Measurements from ENCODE around the gene ANKRD55.
"Not testable (repeated sequence)": the region's sequence is repeated elsewhere in the genome, so short reads cannot be mapped to it uniquely, and the experiment has no call there.

The ANKRD55 gene
- 0.53 to 12.6 (median 12.2) reads per million in 3 experiments for total RNA-seq

- no peak for DNase-seq
Observed at GRCh38 chr5:56233230-56233629, at the start of gene ANKRD55. TSS of gene ANKRD55 (minus strand) at chr5:56233330. CDS start at chr5:56232913, 417 bp downstream.

- no peak for DNase-seq
Observed at GRCh38 chr5:56282216-56282615, 49.1 kb upstream of the ANKRD55 start.

- no peak for DNase-seq
Observed at GRCh38 chr5:56281489-56282165, 48.5 kb upstream of the ANKRD55 start.

GRCh38 chr5:56279979-56280378, 46.8 kb upstream of the ANKRD55 start:
- no peak for DNase-seq

- DNase-seq = no peak
Observed at GRCh38 chr5:56279291-56279690, 46.2 kb upstream of the ANKRD55 start.

GRCh38 chr5:56278335-56278753, 45.2 kb upstream of the ANKRD55 start:
- DNase-seq = no peak

- no peak for DNase-seq
Observed at GRCh38 chr5:56277573-56277972, 44.4 kb upstream of the ANKRD55 start.

- no peak for DNase-seq
Observed at GRCh38 chr5:56273376-56273955, 40.3 kb upstream of the ANKRD55 start.

GRCh38 chr5:56272765-56273164, 39.6 kb upstream of the ANKRD55 start:
- DNase-seq = no peak

- DNase-seq = peak; percentile 65
Observed at GRCh38 chr5:56270568-56271392, 37.6 kb upstream of the ANKRD55 start.

- DNase-seq = no peak
Observed at GRCh38 chr5:56270058-56270457, 36.9 kb upstream of the ANKRD55 start.

GRCh38 chr5:56269216-56269927, 36.2 kb upstream of the ANKRD55 start:
- DNase-seq = peak; percentile 14

GRCh38 chr5:56268707-56269106, 35.6 kb upstream of the ANKRD55 start:
- DNase-seq = not testable (repeated sequence)

- no peak for DNase-seq
Observed at GRCh38 chr5:56267856-56268255, 34.7 kb upstream of the ANKRD55 start.

- DNase-seq = peak; percentile 15
Observed at GRCh38 chr5:56264417-56265025, 31.4 kb upstream of the ANKRD55 start.

GRCh38 chr5:56262279-56262678, 29.1 kb upstream of the ANKRD55 start:
- no peak for DNase-seq

GRCh38 chr5:56259002-56259511, 25.9 kb upstream of the ANKRD55 start:
- DNase-seq = no peak

GRCh38 chr5:56257763-56258529, 24.8 kb upstream of the ANKRD55 start:
- DNase-seq = not testable (repeated sequence)

GRCh38 chr5:56257010-56257409, 23.9 kb upstream of the ANKRD55 start:
- DNase-seq = no peak

- DNase-seq = no peak
Observed at GRCh38 chr5:56255502-56255901, 22.4 kb upstream of the ANKRD55 start.

GRCh38 chr5:56253924-56254323, 20.8 kb upstream of the ANKRD55 start:
- DNase-seq = no peak

- no peak for DNase-seq
Observed at GRCh38 chr5:56253126-56253525, 20.0 kb upstream of the ANKRD55 start.

Data from central memory CD4-positive, alpha-beta T cell (primary cell).